NCI-H510A treated with DMSO at 0.1 percent for 48 hours (cell line): Measurements from ENCODE around the gene SLC39A8.
"Not testable (repeated sequence)": the region's sequence is repeated elsewhere in the genome, so short reads cannot be mapped to it uniquely, and the experiment has no call there.

Experiments used
- DNase-seq: peaks from one replicate; lab custom pipeline; 2025; lab: John Stamatoyannopoulos, UW

SLC39A8 gene

GRCh38 chr4:102299354-102300107, 45.8 kb downstream of the SLC39A8 start:
- DNase-seq = no peak

- DNase-seq = no peak
Measured at GRCh38 chr4:102298716-102299115, 46.6 kb downstream of the SLC39A8 start.

GRCh38 chr4:102295153-102295862, 50.0 kb downstream of the SLC39A8 start:
- DNase-seq = no peak

- DNase-seq = no peak
Measured at GRCh38 chr4:102288497-102288896, 56.8 kb downstream of the SLC39A8 start.

GRCh38 chr4:102285831-102286230, 59.5 kb downstream of the SLC39A8 start:
- DNase-seq = no peak

- DNase-seq = no peak
Measured at GRCh38 chr4:102281171-102281839, 64.0 kb downstream of the SLC39A8 start.

GRCh38 chr4:102273317-102273716, 72.0 kb downstream of the SLC39A8 start:
- not testable (repeated sequence) for DNase-seq

GRCh38 chr4:102272318-102272717, 73.0 kb downstream of the SLC39A8 start:
- DNase-seq = no peak

GRCh38 chr4:102268355-102268754, 76.9 kb downstream of the SLC39A8 start:
- no peak for DNase-seq

- DNase-seq = peak; percentile 42
Measured at GRCh38 chr4:102263024-102263787, 82.1 kb downstream of the SLC39A8 start.

- DNase-seq = no peak
Measured at GRCh38 chr4:102259702-102260101, 85.6 kb downstream of the SLC39A8 start.

GRCh38 chr4:102259081-102259480, 86.2 kb downstream of the SLC39A8 start:
- no peak for DNase-seq

- DNase-seq = no peak
Measured at GRCh38 chr4:102256321-102256720, 89.0 kb downstream of the SLC39A8 start.

- no peak for DNase-seq
Measured at GRCh38 chr4:102253860-102254259, 91.4 kb downstream of the SLC39A8 start.

- no peak for DNase-seq
Measured at GRCh38 chr4:102252171-102252570, 93.1 kb downstream of the SLC39A8 start.

GRCh38 chr4:102250341-102250740, 94.9 kb downstream of the SLC39A8 start:
- no peak for DNase-seq

- no peak for DNase-seq
Measured at GRCh38 chr4:102247041-102247440, 98.2 kb downstream of the SLC39A8 start.

GRCh38 chr4:102246416-102246815, 98.9 kb downstream of the SLC39A8 start:
- no peak for DNase-seq

GRCh38 chr4:102244878-102245535, 100.3 kb downstream of the SLC39A8 start:
- DNase-seq = no peak

GRCh38 chr4:102243296-102243695, 102.0 kb downstream of the SLC39A8 start:
- DNase-seq = not testable (repeated sequence)

GRCh38 chr4:102234243-102234838, 110.9 kb downstream of the SLC39A8 start:
- DNase-seq = no peak
